H9 (cell line): ENCODE results near the gene CDK10. TPM values are rescaled to one million over a fixed set of nuclear protein-coding genes. Genes with fewer than 3 reads are reported as not detected.
"Not testable (repeated sequence)": the region's sequence is repeated elsewhere in the genome, so short reads cannot be mapped to it uniquely, and the experiment has no call there.

Experiments
- DNase-seq: peaks from one replicate; pipeline ENCODE4 v3.0.0-alpha.2; 2017
- H2AFZ ChIP-seq: one replicate; pipeline ENCODE4 v1.6.1; 2013; ENCODE audit warnings: mild to moderate bottlenecking, low read length, control low read depth, moderate library complexity
- H2AK5ac ChIP-seq: 2 replicates; pipeline ENCODE4 v1.6.1; 2013; ENCODE audit warnings: low read length, control low read depth, mixed read lengths; ENCODE audit not compliant: insufficient read length
- H2BK120ac ChIP-seq: one replicate; pipeline ENCODE4 v1.6.1; 2013; ENCODE audit warnings: low read depth, mild to moderate bottlenecking, low read length, control low read depth, inconsistent platforms; ENCODE audit not compliant: poor library complexity, severe bottlenecking
- H2BK12ac ChIP-seq: 2 replicates; pipeline ENCODE4 v1.6.1; 2013; ENCODE audit warnings: low read length, control low read depth, mixed read lengths, low read depth; ENCODE audit not compliant: insufficient read length
- H2BK15ac ChIP-seq: 2 replicates; pipeline ENCODE4 v1.6.1; 2013; ENCODE audit warnings: low read depth, low read length, control low read depth
- H2BK20ac ChIP-seq: one replicate; pipeline ENCODE4 v1.6.1; 2013; ENCODE audit warnings: low read depth, mild to moderate bottlenecking, low read length, control low read depth, inconsistent platforms; ENCODE audit not compliant: poor library complexity, severe bottlenecking
- H2BK5ac ChIP-seq: 2 replicates; pipeline ENCODE4 v1.6.1; 2013; ENCODE audit warnings: low read length, control low read depth, mixed read lengths; ENCODE audit not compliant: insufficient read length
- H3K14ac ChIP-seq: 2 replicates; pipeline ENCODE4 v1.6.1; 2013; ENCODE audit warnings: low read length, control low read depth; ENCODE audit not compliant: insufficient read depth
- H3K18ac ChIP-seq: 2 replicates; pipeline ENCODE4 v1.6.1; 2013; ENCODE audit warnings: low read depth, mild to moderate bottlenecking, mixed read lengths, low read length, control low read depth; ENCODE audit not compliant: insufficient read length
- H3K23ac ChIP-seq: 2 replicates; pipeline ENCODE4 v1.6.1; 2013; ENCODE audit warnings: low read length, control low read depth, mixed read lengths, low read depth; ENCODE audit not compliant: insufficient read length
- H3K23me2 ChIP-seq: 2 replicates; pipeline ENCODE4 v1.6.1; 2013; ENCODE audit warnings: low read depth, mild to moderate bottlenecking, mixed read lengths, low read length, control low read depth; ENCODE audit not compliant: insufficient read length, poor library complexity, severe bottlenecking
- H3K27ac ChIP-seq: 2 replicates; pipeline ENCODE4 v1.5.1; 2013; ENCODE audit warnings: low read length, control low read depth, mixed read lengths, low read depth; ENCODE audit not compliant: insufficient read length
- H3K27me3 ChIP-seq: 2 replicates; pipeline ENCODE4 v1.6.1; 2013; ENCODE audit warnings: low read length, control low read depth, inconsistent platforms; ENCODE audit not compliant: insufficient read depth
- H3K4ac ChIP-seq: 2 replicates; pipeline ENCODE4 v1.6.1; 2013; ENCODE audit warnings: low read depth, mild to moderate bottlenecking, control low read depth, inconsistent platforms, low read length, moderate library complexity
- H3K4me1 ChIP-seq: 2 replicates; pipeline ENCODE4 v1.6.1; 2013; ENCODE audit warnings: low read length, control low read depth, inconsistent platforms; ENCODE audit not compliant: insufficient read depth
- H3K4me2 ChIP-seq: 2 replicates; pipeline ENCODE4 v1.6.1; 2013; ENCODE audit warnings: low read length, control low read depth, mixed read lengths; ENCODE audit not compliant: insufficient read length, insufficient read depth
- H3K56ac ChIP-seq: 2 replicates; pipeline ENCODE4 v1.6.1; 2013; ENCODE audit warnings: low read depth, mild to moderate bottlenecking, mixed read lengths, low read length, control low read depth; ENCODE audit not compliant: insufficient read length
- H3K79me1 ChIP-seq: 2 replicates; pipeline ENCODE4 v1.6.1; 2013; ENCODE audit warnings: low read depth, mild to moderate bottlenecking, moderate library complexity, low read length, control low read depth, inconsistent platforms; ENCODE audit not compliant: insufficient read depth, poor library complexity, severe bottlenecking
- H3K79me2 ChIP-seq: 2 replicates; pipeline ENCODE4 v1.6.1; 2013; ENCODE audit warnings: low read length, control low read depth, inconsistent platforms; ENCODE audit not compliant: insufficient read depth
- H3K9ac ChIP-seq: 2 replicates; pipeline ENCODE4 v1.6.1; 2013; ENCODE audit warnings: low read length, control low read depth, mixed read lengths; ENCODE audit not compliant: insufficient read length; ENCODE audit errors: extremely low read depth
- H3K9me3 ChIP-seq: one replicate; pipeline ENCODE4 v1.6.1; 2013; ENCODE audit warnings: low read depth, low read length, inconsistent platforms; ENCODE audit not compliant: control insufficient read depth
- H3T11ph ChIP-seq: one replicate; pipeline ENCODE4 v1.6.1; 2013; ENCODE audit warnings: mild to moderate bottlenecking, low read length, control low read depth, inconsistent platforms
- H4K20me1 ChIP-seq: one replicate; pipeline ENCODE4 v1.6.1; 2013; ENCODE audit not compliant: control insufficient read depth, insufficient read length, insufficient read depth
- H4K5ac ChIP-seq: 2 replicates; pipeline ENCODE4 v1.6.1; 2013; ENCODE audit warnings: low read depth, mild to moderate bottlenecking, mixed read lengths, low read length, control low read depth; ENCODE audit not compliant: insufficient read length
- H4K8ac ChIP-seq: replicated peaks from 2 replicates; pipeline ENCODE4 v1.6.1; 2013; ENCODE audit warnings: low read length, control low read depth, mixed read lengths, low read depth; ENCODE audit not compliant: insufficient read length
- H4K91ac ChIP-seq: 2 replicates; pipeline ENCODE4 v1.6.1; 2013; ENCODE audit warnings: low read depth, mild to moderate bottlenecking, moderate library complexity, mixed read lengths, low read length, control low read depth; ENCODE audit not compliant: insufficient read length
- H3K27ac Mint-ChIP-seq, 3 experiments: 2 replicates in 2 of 3; 3 replicates in 1 of 3; pipeline ENCODE4 v1.8.0; 2020 to 2021; ENCODE audit warnings: mixed read lengths in 3 of 3, mild to moderate bottlenecking in 1 of 3, moderate library complexity in 1 of 3
- H3K27me3 Mint-ChIP-seq: 2 replicates; pipeline ENCODE4 v1.8.0; 2021; ENCODE audit warnings: low read depth, mild to moderate bottlenecking, moderate library complexity, mixed read lengths
- H3K36me3 Mint-ChIP-seq, 3 experiments: 2 replicates in 2 of 3; 3 replicates in 1 of 3; pipeline ENCODE4 v1.8.0; 2020 to 2021; ENCODE audit warnings: low read depth in 3 of 3, mixed read lengths in 3 of 3; ENCODE audit not compliant: insufficient read depth in 1 of 3
- H3K4me1 Mint-ChIP-seq, 2 experiments: 2 replicates each; pipeline ENCODE4 v1.8.0; 2020; ENCODE audit warnings: mixed read lengths in 2 of 2
- H3K4me3 Mint-ChIP-seq, 2 experiments: 2 replicates in 1 of 2; 3 replicates in 1 of 2; pipeline ENCODE4 v1.8.0; 2020 to 2021; ENCODE audit warnings: mild to moderate bottlenecking in 2 of 2, mixed read lengths in 2 of 2, moderate library complexity in 1 of 2
- H3K9me3 Mint-ChIP-seq, 2 experiments: 2 replicates in 1 of 2; 3 replicates in 1 of 2; pipeline ENCODE4 v1.8.0; 2020; ENCODE audit warnings: mild to moderate bottlenecking in 2 of 2, mixed read lengths in 2 of 2, moderate library complexity in 1 of 2
- CTCF ChIP-seq: fragments of 200-600 bp; sonication (generic); conservative IDR thresholded peaks from 3 replicates; pipeline ENCODE4 v1.8.0; 2021; ENCODE audit warnings: antibody characterized with exemption, mild to moderate bottlenecking
- WGBS: extraction: QIAGEN DNeasy Blood & Tissue Kit; methylation state at CpG from one replicate; pipeline ENCODE4 v1.1.7; 2013; ENCODE audit warnings: missing lambda C conversion rate, low lambda C conversion rate, mixed read lengths; ENCODE audit not compliant: insufficient read length; ENCODE audit errors: extremely low coverage; 5-methylcytosine and 5-hydroxymethylcytosine counted together
- total RNA-seq: library from RNA; stranded (reverse); gene quantifications from 2 replicates; pipeline ENCODE4 v1.2.1, GENCODE V29; 2021

Gene CDK10
- total RNA-seq, 1 experiment from 2014 or later, result 77.1 TPM

GRCh38 chr16:89667000-89667399, 19.5 kb upstream of the CDK10 start:
- not testable (repeated sequence) for H3K4ac ChIP-seq, H2BK5ac ChIP-seq, H2BK120ac ChIP-seq, H2BK20ac ChIP-seq, H3K79me2 ChIP-seq, H4K8ac ChIP-seq, H2AFZ ChIP-seq, H3K4me1 ChIP-seq, H2AK5ac ChIP-seq, H3K23ac ChIP-seq, H3K4me3 Mint-ChIP-seq, H3K27me3 ChIP-seq, H3K27ac ChIP-seq, H3K56ac ChIP-seq, H3K27ac Mint-ChIP-seq, H4K91ac ChIP-seq, H3K9ac ChIP-seq, H3K4me2 ChIP-seq, H2BK12ac ChIP-seq, H4K20me1 ChIP-seq, H3K27me3 Mint-ChIP-seq, H3K18ac ChIP-seq, H3K4me1 Mint-ChIP-seq, DNase-seq, H3T11ph ChIP-seq, H4K5ac ChIP-seq, H3K23me2 ChIP-seq, H3K79me1 ChIP-seq, H3K14ac ChIP-seq, H2BK15ac ChIP-seq, H3K9me3 ChIP-seq
- no CpG with 5 or more reads among the region's 7 CpGs for WGBS
- peaks cover 46 to 51% (median 48%) of the 10 kb centered on the region in 3 experiments for H3K36me3 Mint-ChIP-seq
- peaks cover 24 to 30% of the 10 kb centered on the region in 2 experiments for H3K9me3 Mint-ChIP-seq
- peak; percentile 60 for TF ChIP-seq CTCF
